Coronary artery (tissue), 2 donors: ENCODE results near the gene MPC2.

ENCODE experiments used
- DNase-seq: peaks from one replicate; pipeline ENCODE4 v3.0.0-alpha.2; 2017; ENCODE audit warnings: low spot score
- H3K27ac ChIP-seq, 2 donors: fragments of 200-600 bp; sonication (generic); one replicate each; pipeline ENCODE4 v1.5.1; 2016 to 2019
- H3K4me3 ChIP-seq: fragments of 200-600 bp; sonication (generic); 2 replicates; pipeline ENCODE4 v1.5.1; 2016; ENCODE audit warnings: mild to moderate bottlenecking, moderate library complexity
- TF ChIP-seq, protein P1 (sequence below): fragments of 200-600 bp; sonication (generic); IDR thresholded peaks from one replicate; pipeline ENCODE4 v1.5.1; 2019; ENCODE audit warnings: antibody characterized with exemption

MPC2 gene

DNA sequence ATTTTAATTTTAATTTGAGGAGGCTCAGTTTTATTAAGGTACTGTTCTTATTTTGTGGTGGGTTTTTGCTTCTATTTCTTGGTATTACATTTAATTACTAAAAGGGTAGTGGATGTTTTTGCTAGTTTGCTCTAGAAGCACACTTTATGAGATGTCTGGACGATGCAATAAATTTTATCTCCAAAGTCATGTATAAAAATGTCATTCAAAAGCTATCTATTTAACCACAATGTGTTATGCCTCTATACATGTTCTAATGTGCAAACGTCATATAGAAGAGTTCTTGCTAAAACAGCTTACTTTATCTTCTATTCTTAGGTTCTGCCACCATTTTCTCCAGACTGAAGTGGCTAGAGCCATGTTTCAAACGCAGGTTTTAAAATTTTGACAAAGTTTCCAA is 12.9 kb upstream of the MPC2 start:
- TF ChIP-seq, protein P1, sequence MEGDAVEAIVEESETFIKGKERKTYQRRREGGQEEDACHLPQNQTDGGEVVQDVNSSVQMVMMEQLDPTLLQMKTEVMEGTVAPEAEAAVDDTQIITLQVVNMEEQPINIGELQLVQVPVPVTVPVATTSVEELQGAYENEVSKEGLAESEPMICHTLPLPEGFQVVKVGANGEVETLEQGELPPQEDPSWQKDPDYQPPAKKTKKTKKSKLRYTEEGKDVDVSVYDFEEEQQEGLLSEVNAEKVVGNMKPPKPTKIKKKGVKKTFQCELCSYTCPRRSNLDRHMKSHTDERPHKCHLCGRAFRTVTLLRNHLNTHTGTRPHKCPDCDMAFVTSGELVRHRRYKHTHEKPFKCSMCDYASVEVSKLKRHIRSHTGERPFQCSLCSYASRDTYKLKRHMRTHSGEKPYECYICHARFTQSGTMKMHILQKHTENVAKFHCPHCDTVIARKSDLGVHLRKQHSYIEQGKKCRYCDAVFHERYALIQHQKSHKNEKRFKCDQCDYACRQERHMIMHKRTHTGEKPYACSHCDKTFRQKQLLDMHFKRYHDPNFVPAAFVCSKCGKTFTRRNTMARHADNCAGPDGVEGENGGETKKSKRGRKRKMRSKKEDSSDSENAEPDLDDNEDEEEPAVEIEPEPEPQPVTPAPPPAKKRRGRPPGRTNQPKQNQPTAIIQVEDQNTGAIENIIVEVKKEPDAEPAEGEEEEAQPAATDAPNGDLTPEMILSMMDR, result no peak
- Histone ChIP-seq H3K4me3 (no peak overlapping the region), H3K27ac (no peak overlapping the region)
- DNase-seq, result no peak

DNA sequence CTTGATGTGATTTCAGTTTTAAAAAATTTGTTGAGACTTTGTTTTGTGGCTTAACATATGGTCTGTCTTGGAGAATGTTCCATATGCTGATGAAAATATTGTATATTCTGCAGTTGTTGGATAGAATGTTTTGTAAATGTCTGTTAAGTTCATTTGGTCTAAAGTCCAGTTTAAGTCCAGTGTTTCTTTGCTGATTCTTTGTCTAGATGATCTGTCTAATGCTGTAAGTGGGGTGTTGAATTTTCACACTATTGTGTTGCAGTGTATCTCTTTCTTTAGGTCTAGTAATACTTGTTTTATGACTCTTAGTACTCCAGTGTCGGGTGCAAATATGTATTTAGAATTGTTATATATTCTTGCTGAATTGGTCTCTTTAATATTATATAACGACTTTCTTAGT is 10.9 kb upstream of the MPC2 start:
- no peak overlapping the region for H3K4me3 ChIP-seq
- no peak for DNase-seq
- no peak overlapping the region for H3K27ac ChIP-seq
- TF ChIP-seq, protein P1, result no peak

DNA sequence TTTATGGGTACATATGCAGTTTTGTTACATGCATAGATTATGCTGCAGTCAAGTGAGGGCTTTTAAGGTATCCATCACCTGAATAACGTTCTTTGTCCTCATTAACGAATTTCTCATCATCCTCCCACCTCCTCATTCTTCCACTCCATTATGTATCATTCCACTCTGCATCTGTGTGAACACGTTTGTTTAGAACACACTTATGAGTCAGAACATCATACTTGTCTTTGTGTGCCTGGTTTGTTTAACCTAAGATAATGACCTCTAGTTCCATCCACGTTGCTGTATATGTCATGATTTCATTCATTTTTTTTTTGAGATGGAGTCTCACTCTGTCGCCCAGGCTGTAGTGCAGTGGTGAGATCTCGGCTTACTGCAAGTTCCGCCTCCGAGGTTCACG is 6.7 kb upstream of the MPC2 start:
- DNase-seq, result no peak
- H3K4me3 ChIP-seq, result no peak overlapping the region
- TF ChIP-seq, protein P1, result no peak
- H3K27ac ChIP-seq, result no peak overlapping the region

DNA sequence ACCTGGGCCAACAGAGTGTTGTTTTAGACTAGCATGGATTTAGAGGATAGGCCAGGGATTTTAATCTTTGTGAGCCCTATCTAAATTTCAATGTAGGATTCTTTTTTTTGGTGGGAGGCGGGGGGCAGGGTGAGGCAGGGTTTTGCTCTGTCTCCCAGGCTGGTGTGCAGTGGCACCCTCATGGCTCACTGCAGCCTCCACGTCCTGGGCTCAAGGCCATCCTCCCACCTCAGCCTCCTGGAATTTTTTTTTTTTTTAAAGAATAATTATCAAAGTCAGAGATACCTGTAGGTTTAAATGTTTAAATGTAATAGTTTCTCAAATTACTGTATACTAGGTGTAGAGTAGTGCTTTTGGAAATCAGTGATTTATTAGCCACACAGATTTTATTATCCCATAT is 3.4 kb upstream of the MPC2 start:
- no peak for DNase-seq
- Histone ChIP-seq H3K27ac (no peak overlapping the region), H3K4me3 (no peak overlapping the region)
- TF ChIP-seq, protein P1, result no peak

DNA sequence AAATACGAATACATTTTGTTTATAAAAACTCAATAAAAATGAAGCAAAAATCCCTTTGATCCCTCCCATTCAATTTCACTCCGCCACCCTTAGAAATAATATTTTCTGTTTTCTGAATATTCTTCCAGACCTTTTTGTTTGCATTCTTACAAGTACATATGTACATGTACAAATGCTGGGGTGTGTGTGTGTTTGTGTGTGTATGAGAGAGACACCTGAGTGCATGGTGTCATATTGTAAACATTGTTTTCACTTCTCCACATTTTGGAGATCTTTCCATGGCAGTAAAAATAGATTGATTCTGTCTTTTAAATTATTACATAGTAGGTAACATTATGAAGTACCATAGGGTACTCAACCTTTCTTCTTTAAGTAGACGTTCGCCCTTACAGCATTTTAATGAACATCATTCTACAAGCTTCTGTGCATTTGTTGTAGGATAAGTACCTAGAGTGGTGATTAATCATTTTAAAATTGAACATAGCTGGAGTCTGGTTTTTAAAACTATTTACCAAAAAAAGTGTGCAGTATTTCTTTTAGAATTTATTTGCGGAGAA is 1.3 kb upstream of the MPC2 start:
- TF ChIP-seq, protein P1, result no peak
- DNase-seq, result no peak
- Histone ChIP-seq H3K4me3 (peak overlapping the region; percentile 92), H3K27ac (peak overlapping the region; percentile 94 to 98)

DNA sequence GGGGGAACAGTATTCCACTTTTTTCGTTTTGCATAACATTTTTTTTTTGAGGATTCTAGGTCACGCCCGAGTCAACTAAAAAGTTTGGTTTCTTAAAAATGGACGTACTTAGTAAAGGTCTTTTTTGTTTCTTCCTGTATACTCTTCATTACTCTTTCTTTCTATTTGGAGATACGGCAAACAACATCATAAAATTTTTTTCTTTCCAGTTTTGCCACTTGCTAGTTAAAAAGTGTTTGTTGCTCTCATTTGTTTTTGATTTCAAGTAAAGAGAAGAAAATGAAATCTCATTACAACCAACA is 788 bp upstream of the MPC2 start:
- peak overlapping the region; percentile 92 for H3K4me3 ChIP-seq
- DNase-seq, result no peak
- TF ChIP-seq, protein P1, result no peak
- peak overlapping the region; percentile 94 to 98 for H3K27ac ChIP-seq

DNA sequence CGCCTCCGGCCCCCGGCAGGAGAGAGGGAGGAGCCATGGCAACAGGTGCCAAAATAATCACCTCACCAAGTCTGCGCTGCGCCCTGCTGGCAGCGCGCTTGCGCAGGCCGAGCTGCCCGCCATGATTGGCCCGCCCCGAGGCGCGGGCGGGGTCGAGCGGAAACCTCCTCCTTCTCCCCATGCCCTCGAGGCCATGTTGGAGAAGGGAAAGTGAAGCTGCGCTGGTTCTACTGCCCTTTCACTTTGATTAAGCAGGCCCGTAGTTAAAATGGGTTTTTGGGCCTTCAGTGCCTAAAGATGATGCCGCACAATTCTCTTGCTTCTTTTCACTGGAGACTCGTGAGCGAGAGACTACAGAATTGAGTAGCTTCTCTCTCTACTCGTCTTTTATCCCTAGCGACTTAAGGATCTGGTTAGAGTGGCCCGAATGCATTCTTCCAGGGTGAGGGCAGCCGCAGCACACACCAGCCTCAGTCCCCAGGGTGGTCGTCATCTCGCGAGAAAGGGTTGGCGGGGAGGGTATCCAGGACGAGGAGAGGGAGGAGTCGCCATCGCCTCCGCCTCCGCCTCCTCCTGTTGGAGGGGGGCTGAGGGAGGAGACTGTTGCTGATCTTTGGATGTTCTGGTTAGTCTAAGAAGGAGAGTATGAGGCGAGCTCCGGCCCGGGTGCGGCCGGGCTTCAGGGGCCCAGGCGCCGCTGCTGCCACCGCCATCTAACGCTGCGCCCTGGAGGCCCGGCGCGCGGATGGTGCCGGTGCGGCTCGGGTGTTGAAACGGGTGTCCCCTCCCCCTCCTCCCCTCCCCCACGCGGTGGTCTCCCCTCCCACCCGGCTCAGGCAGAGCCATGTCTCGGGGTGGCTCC is 573 bp downstream of the MPC2 start, which contains the start of gene DCAF6:
Gene DCAF6, plus strand, starts transcription at position 616 of the 862 bp plus-strand sequence. Its CDS starts 229 bp downstream, at position 845.
- TF ChIP-seq, protein P1, result no peak
- Histone ChIP-seq H3K4me3 (peak within 1 kb of the TSS; percentile 92), H3K27ac (peak within 1 kb of the TSS; percentile 94 to 98)
- DNase-seq, result peak; percentile 98
